Neural cell (in vitro differentiated cells): Measurements from ENCODE around the gene MT1HL1.

Source experiments
- CTCF ChIP-seq: fragments of 450-650 bp; IDR thresholded peaks from 2 replicates; pipeline ENCODE4 v1.5.1; 2014; ENCODE audit warnings: antibody characterized with exemption, mild to moderate bottlenecking, moderate library complexity; ENCODE audit not compliant: poor library complexity, severe bottlenecking
- RAD21 ChIP-seq: fragments of 450-650 bp; conservative IDR thresholded peaks from 2 replicates; pipeline ENCODE4 v1.6.1; 2014; ENCODE audit warnings: antibody characterized with exemption, mild to moderate bottlenecking, moderate library complexity
- TAF1 ChIP-seq: IDR thresholded peaks from 2 replicates; pipeline ENCODE4 v1.6.1; 2012; ENCODE audit warnings: low read depth

- TF ChIP-seq CTCF (no peak), TAF1 (no peak), RAD21 (no peak)
Observed at GRCh38 chr1:236957235-236957634, 47.0 kb downstream of the MT1HL1 start.
